ENCODE data around the gene BBIP1. TPM values are rescaled to one million over a fixed set of nuclear protein-coding genes. Genes with fewer than 3 reads are reported as not detected.

BBIP1 gene
- total RNA-seq, 2 experiments from 2014 or later = 36.4 to 43.9 TPM

DNA sequence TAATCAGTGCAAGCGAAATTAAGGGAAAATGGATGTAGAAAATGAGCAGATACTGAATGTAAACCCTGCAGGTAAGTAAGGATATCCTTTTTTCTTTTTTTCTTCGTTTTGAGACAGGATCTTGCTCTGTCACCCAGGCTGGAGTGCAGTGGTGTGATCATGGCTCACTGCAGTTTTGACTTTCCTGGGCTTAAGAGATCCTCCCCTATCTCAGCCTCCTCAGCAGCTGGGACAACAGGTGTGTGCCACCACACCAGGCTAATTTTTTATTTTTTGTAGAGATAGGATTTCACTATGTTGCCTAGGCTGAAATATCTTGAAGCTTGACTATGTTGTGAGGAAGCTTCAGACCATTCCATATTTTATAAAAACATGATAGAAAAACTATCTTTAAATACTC is 43.0 kb downstream of the BBIP1 start:
- Mint-ChIP-seq H3K9me3 (no peaks in the 10 kb centered on the region), H3K4me1 (ENCODE audit: low read depth) (peaks cover 48% of the 10 kb centered on the region), H3K4me3 (no peak overlapping the region), H3K36me3 (peaks cover 17% of the 10 kb centered on the region), H3K27ac (peak overlapping the region; percentile 28), H3K27me3 (no peaks in the 10 kb centered on the region)
- no peak for DNase-seq
- intact Hi-C loops (cut with micrococcal nuclease) = loop anchor here (2.0 to 10.0 kb wide), 3 partner anchors 17 to 951 kb away; partner anchors contain the start of genes SMNDC1 and XPNPEP1
- ChIA-PET POLR2A (interaction anchor here (0.7 to 1.1 kb wide), 4 partner anchors 11 to 44 kb away, joined by 3 to 5 read pairs (median 3); no protein-coding TSS in a partner anchor), CTCF (interaction anchor here (0.8 kb wide), 1 partner anchor 133 kb away, joined by 4 read pairs; no protein-coding TSS in a partner anchor)

- ChIA-PET POLR2A (interaction anchor here (2.1 to 2.3 kb wide), 2 partner anchors 21 to 45 kb away, joined by 4 to 9 read pairs; partner anchors contain the start of genes BBIP1 and SHOC2), CTCF (interaction anchor here (1.4 kb wide), 1 partner anchor 19 kb away, joined by 4 read pairs; no protein-coding TSS in a partner anchor)
- intact Hi-C loops (cut with micrococcal nuclease) = loop anchor here (2.0 to 10.0 kb wide), 5 partner anchors 71 to 949 kb away; partner anchors contain the start of genes SMNDC1 and XPNPEP1
- peaks cover 15% of the 10 kb centered on the region for H3K36me3 Mint-ChIP-seq
- no peak for DNase-seq
- H3K27me3 Mint-ChIP-seq = no peaks in the 10 kb centered on the region
- peak overlapping the region; percentile 72 for H3K4me3 Mint-ChIP-seq
- H3K4me1 Mint-ChIP-seq (ENCODE audit: low read depth) = peaks cover 54% of the 10 kb centered on the region
- H3K27ac Mint-ChIP-seq = peak overlapping the region; percentile 78
- no peaks in the 10 kb centered on the region for H3K9me3 Mint-ChIP-seq
These were observed 45.0 kb downstream of the BBIP1 start for GRCh38 chr10:110873951-110874350.

DNA sequence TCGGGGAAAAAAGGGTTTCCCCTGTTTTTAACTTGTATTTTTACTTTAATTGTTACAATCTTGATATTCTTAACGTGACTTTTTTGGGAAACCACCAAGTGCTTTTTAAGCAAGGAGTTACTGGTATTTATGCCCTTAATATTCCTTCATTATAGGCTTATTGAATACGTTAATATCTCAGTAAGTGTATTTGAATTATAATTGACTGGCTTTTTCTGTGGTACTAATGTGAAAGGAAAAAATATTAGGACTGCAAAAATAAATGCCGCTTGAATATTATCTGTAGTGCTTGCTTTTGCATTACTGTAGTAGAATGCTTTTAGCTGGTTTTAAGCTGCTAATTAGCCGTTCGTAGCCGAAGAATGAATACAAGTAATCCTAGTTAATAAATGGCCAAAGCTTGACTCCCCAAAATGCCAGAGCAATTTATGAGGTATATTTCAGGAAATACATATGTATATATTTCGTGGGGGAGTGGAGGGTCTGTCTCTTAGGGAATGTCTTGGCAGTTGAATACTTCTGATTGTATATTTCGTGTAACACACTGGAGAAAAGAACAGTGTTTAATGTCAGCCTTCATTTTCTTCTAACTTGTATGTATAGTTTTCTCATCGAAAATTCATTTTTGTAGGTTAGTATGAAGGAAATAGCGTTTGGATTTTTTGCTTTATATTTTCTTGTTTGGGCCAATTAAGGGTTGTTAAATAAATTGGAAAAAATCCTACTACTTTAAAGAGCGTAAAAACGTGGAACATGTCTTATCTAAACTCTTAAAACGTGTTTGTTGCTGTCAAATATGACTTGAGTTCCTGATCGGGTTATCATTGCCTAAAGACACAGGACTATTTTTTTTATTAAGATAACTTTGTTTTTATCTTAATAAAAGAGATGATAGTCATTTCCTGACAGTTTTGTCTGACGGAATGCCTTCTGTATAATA is 45.7 kb downstream of the BBIP1 start:
- no peak for DNase-seq
- ChIA-PET POLR2A (interaction anchor here (0.6 to 2.4 kb wide), 6 partner anchors 9 to 104 kb away, joined by 3 to 29 read pairs (median 4); partner anchors contain the start of genes BBIP1 and SHOC2), CTCF (interaction anchor here (0.6 to 1.4 kb wide), 6 partner anchors 9 to 99 kb away, joined by 3 to 4 read pairs (median 3); no protein-coding TSS in a partner anchor)
- peaks cover 13% of the 10 kb centered on the region for H3K36me3 Mint-ChIP-seq
- H3K9me3 Mint-ChIP-seq = no peaks in the 10 kb centered on the region
- H3K4me3 Mint-ChIP-seq = peak overlapping the region; percentile 83
- peak overlapping the region; percentile 93 for H3K27ac Mint-ChIP-seq
- no peaks in the 10 kb centered on the region for H3K27me3 Mint-ChIP-seq
- intact Hi-C loops (cut with micrococcal nuclease) = loop anchor here (1.0 to 10.0 kb wide), 6 partner anchors 70 to 948 kb away; partner anchors contain the start of genes SMNDC1 and XPNPEP1
- peaks cover 57% of the 10 kb centered on the region for H3K4me1 Mint-ChIP-seq (ENCODE audit: low read depth)

DNA sequence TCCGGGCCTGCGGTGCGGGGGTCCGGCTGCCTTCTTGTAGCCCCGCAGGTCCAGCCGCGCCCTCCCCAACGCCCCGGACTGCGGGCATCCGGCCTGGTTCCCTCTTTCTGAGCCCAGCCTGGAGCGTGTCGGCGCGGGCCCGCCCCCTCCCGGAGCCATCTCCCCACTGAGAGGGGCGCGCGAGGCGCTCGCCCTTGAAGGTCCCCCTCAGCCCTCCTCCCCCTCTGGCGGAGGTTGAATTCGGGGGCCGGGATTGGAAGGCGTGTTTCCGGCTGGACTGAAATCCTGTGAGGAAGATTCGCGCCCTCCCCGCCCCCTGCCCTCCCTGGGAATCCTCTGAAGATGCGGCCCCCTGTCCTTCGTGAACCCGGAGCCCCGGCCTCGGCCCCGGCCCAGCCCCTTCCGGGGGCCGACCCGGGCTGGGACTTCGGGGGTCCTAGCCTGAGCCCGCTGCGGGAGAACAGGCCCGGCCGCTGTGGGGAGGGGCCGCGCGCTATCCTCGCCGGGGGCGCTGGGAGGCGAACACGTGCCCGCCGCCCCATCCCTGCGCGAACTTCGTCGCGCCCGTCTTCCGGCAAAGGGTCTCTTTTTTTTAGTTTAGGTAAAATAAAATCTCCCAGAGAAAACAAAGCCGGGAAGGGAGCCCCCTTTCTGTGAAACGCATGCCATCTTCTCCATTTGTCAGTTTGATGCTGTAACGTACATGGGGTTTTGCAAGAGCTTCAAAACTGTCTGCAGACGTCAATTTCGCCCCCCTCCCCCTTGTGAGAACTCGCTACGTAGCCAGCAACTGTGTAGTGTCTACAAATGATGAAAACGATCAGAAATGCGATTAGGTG is 46.6 kb downstream of the BBIP1 start:
- Mint-ChIP-seq H3K27ac (peak overlapping the region; percentile 93), H3K9me3 (no peaks in the 10 kb centered on the region), H3K4me3 (peak overlapping the region; percentile 86), H3K27me3 (no peaks in the 10 kb centered on the region), H3K4me1 (ENCODE audit: low read depth) (peaks cover 57% of the 10 kb centered on the region), H3K36me3 (peaks cover 6% of the 10 kb centered on the region)
- intact Hi-C loops (cut with micrococcal nuclease) = loop anchor here (1.0 to 10.0 kb wide), 6 partner anchors 70 to 948 kb away; partner anchors contain the start of genes SMNDC1 and XPNPEP1
- peak; percentile 86 for DNase-seq
- ChIA-PET POLR2A (interaction anchor here (1.0 to 2.4 kb wide), 7 partner anchors 8 to 98 kb away, joined by 3 to 29 read pairs (median 5); partner anchors contain the start of genes BBIP1 and SHOC2), CTCF (interaction anchor here (0.6 to 1.4 kb wide), 9 partner anchors 10 to 98 kb away, joined by 3 to 6 read pairs (median 3); no protein-coding TSS in a partner anchor)

DNA sequence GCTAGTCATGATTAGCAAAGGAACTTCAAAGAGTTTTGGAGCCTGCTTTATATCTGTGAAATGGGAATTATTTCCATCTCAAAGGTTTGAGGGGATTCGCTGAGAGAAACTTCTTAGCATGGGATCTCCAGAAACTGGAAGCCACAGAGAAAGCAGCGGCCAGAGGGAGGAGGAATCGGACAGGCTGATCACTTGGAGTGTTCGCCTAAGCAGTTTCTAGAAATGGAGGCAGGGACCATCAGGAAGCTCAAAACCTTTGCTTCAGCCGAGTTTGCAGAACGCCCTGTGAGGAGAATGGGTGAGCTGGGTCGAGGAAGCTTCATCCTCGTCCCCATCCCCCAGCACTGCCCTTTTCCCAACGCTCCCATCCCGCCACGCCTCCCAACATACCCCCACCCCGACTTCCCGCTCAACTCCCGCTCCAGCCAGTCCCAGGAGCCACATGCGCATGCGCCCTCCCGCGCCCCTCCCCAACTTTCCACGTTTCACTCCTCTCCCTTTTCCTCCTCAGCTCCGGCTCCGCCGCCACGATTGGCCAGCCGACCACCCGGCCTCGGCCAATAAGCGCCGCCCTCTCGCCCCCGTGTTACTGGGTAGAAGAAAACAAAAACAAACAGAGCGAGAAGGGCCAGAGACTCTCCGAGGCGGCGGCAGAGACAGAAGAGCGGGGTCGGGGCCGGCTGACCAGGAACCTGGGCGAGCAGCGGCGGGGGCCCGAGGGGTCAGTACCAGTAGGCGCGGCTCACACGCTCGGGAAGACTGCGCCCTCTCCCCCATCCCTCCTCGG is 47.5 kb downstream of the BBIP1 start, which contains the start of gene PDCD4:
Gene PDCD4, plus strand, starts transcription at position 631 of the 787 bp plus-strand sequence. CDS start 4,100 bp downstream, outside the sequence.
- H3K9me3 Mint-ChIP-seq = no peaks in the 10 kb centered on the region
- peak within 1 kb of the TSS; percentile 86 for H3K4me3 Mint-ChIP-seq
- H3K27me3 Mint-ChIP-seq = no peaks in the 10 kb centered on the region
- ChIA-PET POLR2A (interaction anchor here (0.6 to 2.4 kb wide), 10 partner anchors 10 to 97 kb away, joined by 3 to 29 read pairs (median 4); partner anchors contain the start of genes BBIP1 and SHOC2), CTCF (interaction anchor here (0.6 to 1.2 kb wide), 6 partner anchors 8 to 261 kb away, joined by 3 to 6 read pairs (median 4); no protein-coding TSS in a partner anchor)
- intact Hi-C loops (cut with micrococcal nuclease) = loop anchor here (1.0 to 10.0 kb wide), 9 partner anchors 48 to 1517 kb away; partner anchors contain the start of genes BBIP1, SHOC2, SMNDC1 and XPNPEP1
- H3K4me1 Mint-ChIP-seq (ENCODE audit: low read depth) = peaks cover 61% of the 10 kb centered on the region
- DNase-seq = peak; percentile 97
- H3K27ac Mint-ChIP-seq = peak within 1 kb of the TSS; percentile 93
- peaks cover 3% of the 10 kb centered on the region for H3K36me3 Mint-ChIP-seq

DNA sequence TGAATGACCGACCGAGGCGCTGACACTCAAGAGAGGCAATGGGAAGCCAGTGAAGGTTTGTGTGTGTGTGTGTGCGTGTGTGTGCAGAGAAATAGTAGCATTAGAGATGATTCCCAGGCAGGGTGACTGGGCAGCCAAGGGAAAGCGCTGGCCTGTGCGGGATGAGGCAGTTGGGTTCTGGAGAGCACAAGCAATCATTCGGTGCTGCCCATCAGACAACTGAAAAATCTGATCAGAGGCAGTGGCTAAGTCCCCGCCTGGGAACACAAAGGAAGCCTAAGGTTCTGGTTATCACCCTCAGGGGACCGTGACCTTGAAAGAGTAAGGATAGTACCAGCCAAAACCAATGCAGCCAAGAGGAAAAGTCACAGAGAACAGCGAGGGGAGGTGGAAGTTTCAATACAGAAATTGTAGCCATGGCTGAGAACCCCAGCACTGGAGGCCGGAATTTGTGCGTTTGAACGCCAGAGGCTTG is 48.1 kb downstream of the BBIP1 start:
- Mint-ChIP-seq H3K4me3 (peak overlapping the region; percentile 86), H3K27me3 (no peaks in the 10 kb centered on the region), H3K9me3 (no peaks in the 10 kb centered on the region), H3K27ac (peak overlapping the region; percentile 93), H3K36me3 (peaks cover 3% of the 10 kb centered on the region), H3K4me1 (ENCODE audit: low read depth) (peaks cover 65% of the 10 kb centered on the region)
- intact Hi-C loops (cut with micrococcal nuclease) = loop anchor here (1.0 to 10.0 kb wide), 7 partner anchors 48 to 1518 kb away; partner anchors contain the start of genes BBIP1, SHOC2, SMNDC1 and XPNPEP1
- DNase-seq = no peak
- POLR2A ChIA-PET = interaction anchor here (0.8 to 2.4 kb wide), 6 partner anchors 10 to 96 kb away, joined by 3 to 29 read pairs (median 6); partner anchors contain the start of genes BBIP1 and SHOC2
- CTCF ChIA-PET = interaction anchor here (1.1 to 1.2 kb wide), 3 partner anchors 10 to 97 kb away, joined by 5 to 6 read pairs (median 6); no protein-coding TSS in a partner anchor

DNA sequence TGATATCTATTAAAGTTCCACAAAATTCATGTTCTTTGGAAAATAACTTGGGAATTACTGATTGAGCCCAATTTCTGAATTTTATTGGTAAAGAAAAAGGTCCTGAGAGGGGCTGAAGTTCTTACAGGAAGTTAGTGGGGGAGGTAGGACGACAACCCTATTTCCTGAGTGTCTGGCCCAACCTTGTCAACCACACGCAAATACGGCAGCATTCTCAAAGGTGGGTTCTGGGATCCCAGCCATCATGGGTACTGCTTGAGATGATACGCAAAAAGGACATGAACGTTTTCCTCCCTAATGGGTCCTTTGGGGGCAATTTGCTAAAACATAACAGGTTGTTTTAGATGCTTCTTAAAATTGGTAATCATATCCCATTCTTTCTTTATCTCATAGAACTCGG is 50.0 kb downstream of the BBIP1 start:
- POLR2A ChIA-PET = interaction anchor here (1.2 kb wide), 2 partner anchors 10 kb away, joined by 3 to 6 read pairs; no protein-coding TSS in a partner anchor
- H3K27me3 Mint-ChIP-seq = no peaks in the 10 kb centered on the region
- no peaks in the 10 kb centered on the region for H3K9me3 Mint-ChIP-seq
- intact Hi-C loops (cut with micrococcal nuclease) = loop anchor here (2.0 to 10.0 kb wide), 4 partner anchors 16 to 454 kb away; no protein-coding TSS in a partner anchor
- H3K4me3 Mint-ChIP-seq = peak overlapping the region; percentile 86
- H3K36me3 Mint-ChIP-seq = peaks cover 3% of the 10 kb centered on the region
- H3K4me1 Mint-ChIP-seq (ENCODE audit: low read depth) = peaks cover 75% of the 10 kb centered on the region
- CTCF ChIA-PET = interaction anchor here (1.2 to 1.8 kb wide), 2 partner anchors 11 to 66 kb away, joined by 4 to 6 read pairs; no protein-coding TSS in a partner anchor
- H3K27ac Mint-ChIP-seq = peak overlapping the region; percentile 93
- DNase-seq = peak; percentile 50

- Mint-ChIP-seq H3K36me3 (peaks cover 2% of the 10 kb centered on the region), H3K4me1 (ENCODE audit: low read depth) (peaks cover 84% of the 10 kb centered on the region), H3K9me3 (no peaks in the 10 kb centered on the region), H3K27me3 (no peaks in the 10 kb centered on the region), H3K4me3 (no peak overlapping the region), H3K27ac (peak overlapping the region; percentile 93)
- intact Hi-C loops (cut with micrococcal nuclease) = loop anchor here (2.0 to 10.0 kb wide), 4 partner anchors 15 to 453 kb away; no protein-coding TSS in a partner anchor
- POLR2A ChIA-PET = interaction anchor here (0.9 to 1.3 kb wide), 4 partner anchors 9 to 34 kb away, joined by 3 to 7 read pairs (median 3); no protein-coding TSS in a partner anchor
- CTCF ChIA-PET = interaction anchor here (1.0 to 1.8 kb wide), 7 partner anchors 8 to 196 kb away, joined by 3 to 6 read pairs (median 4); no protein-coding TSS in a partner anchor
- no peak for DNase-seq
These were observed 51.0 kb downstream of the BBIP1 start for GRCh38 chr10:110867807-110868465.
